ENCODE results near the gene JPH2. TPM values are rescaled to one million over a fixed set of nuclear protein-coding genes. Genes with fewer than 3 reads are reported as not detected.

Gene JPH2
- polyA plus RNA-seq, 3 donors = 0.43 to 3.0 (median 1.6) TPM

DNA sequence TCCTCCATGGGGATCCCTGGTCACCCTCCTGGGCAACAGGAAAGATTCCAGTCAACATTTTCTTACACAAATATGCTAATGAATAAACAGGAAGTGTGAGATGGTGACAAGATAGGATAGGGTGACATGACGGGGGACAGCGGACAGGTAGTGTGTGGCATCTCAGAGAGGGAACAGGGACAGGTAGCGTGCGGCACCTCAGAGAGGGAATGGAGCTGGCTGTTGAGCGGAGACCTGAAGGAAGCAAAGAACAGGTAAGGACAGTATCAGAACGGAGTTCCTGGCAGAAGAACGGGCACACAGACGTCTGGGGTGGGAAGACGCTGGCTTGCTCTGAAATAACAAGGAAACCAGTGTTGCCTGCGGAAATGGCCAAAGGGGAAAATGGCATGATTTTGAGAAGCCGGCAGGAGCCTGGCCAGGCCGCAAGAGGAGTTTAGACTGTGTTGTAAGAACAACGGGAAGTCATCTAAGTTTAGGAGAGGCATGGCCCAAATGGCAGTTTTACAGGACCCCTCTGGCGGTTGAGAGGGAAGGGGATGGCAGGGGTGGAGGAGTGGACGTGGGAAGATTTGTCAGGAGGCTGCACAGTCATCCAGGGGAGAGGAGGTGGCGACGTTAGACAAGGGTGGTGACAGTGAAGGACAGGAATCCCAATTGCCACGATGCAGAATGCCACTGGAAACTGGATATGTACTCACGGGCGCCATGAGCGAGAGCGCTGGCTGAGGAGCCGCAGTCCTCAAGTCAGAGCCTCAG lies 111.6 kb downstream of the JPH2 start:
- no peak overlapping the region for H3K27ac ChIP-seq (ENCODE audit: low read depth, low read length)
- 67 to 85% (median 83%) methylated on average over 23 of the region's 23 CpGs for WGBS, 3 donors

DNA sequence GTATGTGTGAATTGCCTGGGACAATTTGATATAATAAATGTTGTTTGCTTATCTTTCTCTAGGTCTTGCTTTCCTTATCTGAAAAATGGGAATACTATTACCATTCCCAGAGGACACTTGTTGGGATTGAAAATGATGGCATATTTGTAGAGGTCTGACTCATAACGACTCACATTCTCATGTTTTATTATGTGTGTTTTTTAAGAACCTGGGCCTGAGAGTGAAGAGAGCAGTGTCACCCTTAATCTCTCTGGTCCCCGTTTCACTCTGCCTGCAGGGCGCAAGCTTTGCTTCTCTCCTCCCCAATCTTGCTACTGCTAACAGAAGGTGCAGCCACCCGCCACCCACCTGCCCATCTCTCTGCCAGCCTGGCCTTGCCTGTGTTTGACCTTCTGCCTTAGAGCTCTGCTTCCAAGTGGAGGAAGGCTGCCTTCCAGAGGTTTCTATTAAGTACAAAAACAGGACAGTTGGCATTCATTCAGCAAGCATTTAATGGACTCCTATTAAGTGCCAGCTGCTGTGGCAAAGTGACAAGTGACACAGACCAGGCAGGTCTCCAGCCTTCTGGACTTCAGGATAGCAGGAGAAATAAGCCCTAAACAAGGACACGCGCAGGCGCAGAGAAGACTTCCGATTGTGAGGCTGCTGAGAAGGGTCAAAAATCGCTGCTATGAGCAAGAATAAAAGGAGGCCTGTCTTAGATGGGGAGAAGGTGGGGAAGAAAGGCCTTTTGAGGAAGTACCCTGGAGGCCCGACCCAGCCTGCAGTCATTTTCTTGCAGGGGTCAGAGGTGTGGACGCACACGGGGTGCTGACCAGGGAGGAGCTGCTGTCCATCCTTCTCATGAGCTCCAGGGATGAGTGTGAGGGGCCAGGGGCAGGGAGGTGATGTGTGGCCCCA lies 112.5 kb downstream of the JPH2 start:
- no peak overlapping the region for H3K27ac ChIP-seq (ENCODE audit: low read depth, low read length)
- 68 to 76% (median 73%) methylated on average over 12 of the region's 12 CpGs for WGBS, 3 donors

DNA sequence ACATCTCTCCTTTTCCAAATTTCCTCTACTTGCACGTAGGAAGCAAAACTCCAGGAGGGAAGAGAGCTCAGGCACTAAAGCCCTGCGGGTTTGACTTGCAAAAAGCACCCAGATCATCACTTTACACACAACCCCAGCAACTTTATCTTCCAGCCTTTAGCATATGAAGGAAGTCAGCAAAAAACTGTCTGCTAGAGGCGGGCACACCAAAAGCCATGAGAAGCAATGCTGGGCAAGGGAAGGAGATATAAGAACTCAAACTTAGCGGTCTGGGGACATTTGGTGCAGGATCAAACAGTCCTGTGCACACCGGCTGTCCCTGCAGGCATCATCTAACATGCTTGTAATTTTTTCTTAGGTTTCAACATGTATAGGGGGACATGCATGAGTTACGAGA lies 113.3 kb downstream of the JPH2 start:
- 65 to 79% (median 73%) methylated on average over 6 of the region's 6 CpGs for WGBS, 3 donors
- H3K27ac ChIP-seq (ENCODE audit: low read depth, low read length) = no peak overlapping the region

DNA sequence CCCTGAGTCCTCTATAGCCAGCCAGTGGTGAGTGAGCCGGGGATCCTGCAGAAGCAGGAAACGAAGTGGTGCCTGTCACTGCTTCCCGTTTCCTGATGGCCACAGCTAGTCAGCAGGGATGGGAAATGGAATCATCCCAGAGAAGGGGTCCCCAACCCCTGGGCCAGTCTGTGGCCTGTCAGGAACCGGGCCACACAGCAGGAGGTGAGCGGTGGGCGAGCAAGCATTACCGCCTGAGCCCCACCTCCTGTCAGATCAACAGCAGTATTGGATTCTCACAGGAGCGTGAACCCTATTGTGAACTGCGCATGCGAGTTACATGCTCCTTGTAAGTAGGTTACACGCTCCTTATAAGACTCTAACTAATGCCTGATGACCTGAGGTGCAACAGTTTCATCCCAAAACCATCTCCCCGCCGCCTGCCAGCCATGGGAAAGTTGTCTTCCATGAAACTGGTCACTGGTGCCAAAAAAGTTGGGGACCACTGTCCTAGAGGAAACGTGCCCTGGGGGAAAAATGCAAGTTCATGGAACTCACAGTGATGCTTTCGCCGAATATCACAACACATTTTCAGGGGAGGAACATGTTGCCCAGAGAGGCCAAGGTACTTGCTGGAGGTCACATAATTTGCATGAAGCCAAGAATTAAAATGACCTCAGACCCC lies 113.8 kb downstream of the JPH2 start:
- 50 to 59% (median 57%) methylated on average over 16 of the region's 16 CpGs for WGBS, 3 donors
- H3K27ac ChIP-seq (ENCODE audit: low read depth, low read length) = no peak overlapping the region

DNA sequence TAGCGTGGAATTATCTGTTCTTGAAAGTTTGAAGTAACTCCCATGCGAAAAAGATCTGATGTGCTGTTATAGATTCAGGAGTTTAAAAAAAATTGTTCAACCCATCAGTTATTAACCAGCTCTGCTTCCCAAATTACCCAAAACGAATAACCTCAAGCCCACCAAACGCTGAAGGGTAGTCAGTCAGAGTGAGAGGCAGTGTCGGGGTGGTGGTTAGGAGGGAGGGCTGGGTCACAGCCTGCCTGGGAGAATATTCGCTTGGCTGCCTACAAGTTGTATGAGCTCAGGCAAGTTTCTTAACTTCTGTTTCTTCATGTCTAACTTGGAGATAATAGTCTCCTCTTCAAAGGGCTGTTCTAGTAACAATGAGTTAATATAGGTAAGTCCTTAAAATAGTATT lies 114.6 kb downstream of the JPH2 start:
- 38 to 58% (median 55%) methylated on average over 6 of the region's 6 CpGs for WGBS, 3 donors
- H3K27ac ChIP-seq (ENCODE audit: low read depth, low read length) = no peak overlapping the region

DNA sequence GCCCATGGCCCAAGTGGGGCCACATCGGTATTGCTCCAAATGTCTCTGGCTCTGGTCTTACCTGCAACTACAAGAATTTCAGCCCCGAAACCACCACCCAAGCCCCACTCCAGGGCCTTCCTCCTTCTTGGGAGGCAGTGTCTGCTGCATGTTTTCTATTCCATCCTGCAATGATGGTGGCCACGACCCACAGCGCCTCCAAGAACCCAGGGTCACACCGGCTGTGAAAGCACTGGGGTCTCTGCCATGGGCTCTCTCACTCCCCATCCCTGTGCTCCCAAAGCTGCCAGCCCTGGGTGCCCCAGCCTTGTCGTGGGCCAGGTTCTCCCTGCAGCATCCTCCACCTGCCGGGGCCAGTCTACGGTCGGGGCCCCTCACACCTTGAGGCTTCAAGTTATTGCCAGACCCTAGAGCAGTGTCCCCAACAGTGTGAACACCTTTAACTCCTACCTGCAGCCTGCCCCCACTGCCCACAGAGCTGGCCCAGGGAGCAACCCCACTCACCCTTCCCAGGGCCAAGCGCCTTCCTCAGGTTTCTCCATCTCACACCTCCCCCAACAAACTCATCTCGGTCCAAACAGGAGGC lies 115.4 kb downstream of the JPH2 start:
- 79 to 91% (median 82%) methylated on average over 11 of the region's 11 CpGs for WGBS, 3 donors
- no peak overlapping the region for H3K27ac ChIP-seq (ENCODE audit: low read depth, low read length)

DNA sequence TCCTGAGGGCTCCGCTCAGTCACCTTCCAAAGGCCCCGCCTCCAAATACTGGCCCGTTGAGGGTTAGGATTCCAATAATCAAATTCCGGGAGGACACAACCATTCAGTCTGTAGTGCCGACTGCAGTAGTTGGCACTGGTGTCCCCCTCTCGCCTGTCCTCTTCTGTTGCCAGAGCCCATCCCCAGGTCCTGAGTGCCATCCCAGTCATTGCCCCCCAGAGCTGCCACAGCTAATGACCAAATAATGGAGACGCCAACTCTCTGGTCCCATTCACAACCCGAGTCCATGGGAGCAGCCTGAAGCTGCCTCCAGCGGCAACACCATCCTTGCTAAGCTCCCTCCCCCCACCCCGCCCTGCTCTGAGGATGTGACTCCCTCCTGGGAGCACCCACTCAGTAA lies 115.9 kb downstream of the JPH2 start:
- WGBS, 3 donors = 76 to 89% (median 89%) methylated on average over 10 of the region's 10 CpGs
- no peak overlapping the region for H3K27ac ChIP-seq (ENCODE audit: low read depth, low read length)

DNA sequence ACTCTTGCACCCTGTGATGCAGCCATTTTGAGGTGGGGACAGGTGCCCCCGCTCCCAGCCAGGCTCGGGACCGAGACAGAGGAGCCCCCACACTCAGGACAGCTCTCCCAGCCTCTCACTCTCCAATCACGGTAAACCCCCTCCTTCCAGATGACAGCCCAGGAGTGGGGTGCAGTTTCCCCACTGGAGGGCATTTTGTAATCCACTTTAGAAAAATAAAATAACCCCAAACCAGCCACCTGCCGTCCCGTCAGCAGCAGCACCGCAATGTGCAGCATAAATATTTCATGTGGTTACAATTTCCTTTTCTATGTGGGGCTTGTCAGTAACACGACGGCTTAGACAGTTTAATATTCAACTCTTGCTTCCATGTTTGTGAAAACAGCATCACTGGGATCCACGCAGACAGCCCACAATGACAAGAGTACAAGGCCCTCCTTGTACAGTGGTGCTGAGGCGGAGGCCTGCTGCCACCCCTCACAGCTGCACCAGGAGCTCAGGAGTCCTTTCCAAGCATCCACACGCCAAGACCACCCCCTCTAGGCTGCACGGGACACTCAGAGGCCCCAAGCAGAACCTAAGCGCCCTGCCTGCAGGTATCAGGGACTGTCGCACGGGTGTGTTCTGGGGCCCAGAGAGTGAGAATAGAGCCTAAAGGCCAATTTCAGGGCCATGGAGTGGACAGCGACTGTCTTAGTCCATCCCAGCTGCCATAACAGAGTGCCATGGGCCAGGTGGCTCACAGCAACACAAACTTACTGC lies 116.7 kb downstream of the JPH2 start:
- 57 to 64% (median 61%) methylated on average over 17 of the region's 17 CpGs for WGBS, 3 donors
- no peak overlapping the region for H3K27ac ChIP-seq (ENCODE audit: low read depth, low read length)

DNA sequence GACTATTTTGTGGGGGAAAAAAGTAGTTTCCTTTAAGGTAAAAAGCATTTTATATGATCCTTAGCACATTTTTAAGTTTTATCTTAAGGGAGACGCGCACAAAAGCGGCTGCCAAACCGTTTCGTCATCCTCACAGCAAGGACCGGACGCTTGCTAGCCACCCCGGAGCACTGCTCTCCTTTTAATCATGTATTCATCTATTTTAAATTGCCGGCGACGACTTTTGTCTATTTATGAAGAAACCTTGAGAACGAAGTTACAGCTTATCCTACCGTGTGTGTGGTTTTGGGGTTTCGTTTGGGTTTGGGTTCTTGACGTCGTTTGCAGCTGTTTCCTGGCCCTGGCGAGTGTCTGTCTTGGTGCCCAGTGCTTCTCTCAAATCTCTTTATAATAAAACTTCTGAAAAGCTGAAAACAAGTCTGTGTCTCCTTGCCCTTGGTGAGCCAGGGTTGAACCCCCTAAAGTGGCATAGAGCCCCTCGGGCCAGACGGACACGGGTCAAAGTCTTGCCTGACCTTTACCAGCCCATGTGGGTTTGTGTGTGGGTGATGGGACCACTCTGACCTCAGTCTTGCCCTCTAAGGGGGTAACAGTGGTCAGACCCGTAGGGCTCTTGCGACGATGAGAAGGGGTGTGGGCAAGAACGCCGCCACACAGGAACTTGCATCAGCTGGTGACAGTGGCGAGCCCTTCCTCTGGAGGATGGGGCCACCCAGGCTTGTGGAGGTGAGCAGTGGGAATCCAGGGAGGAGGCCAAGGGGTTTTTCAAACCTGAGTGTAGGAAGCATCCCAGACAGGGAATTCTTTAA lies 117.6 kb downstream of the JPH2 start:
- WGBS, 3 donors = 42 to 72% (median 52%) methylated on average over 26 of the region's 26 CpGs
- H3K27ac ChIP-seq (ENCODE audit: low read depth, low read length) = no peak overlapping the region

DNA sequence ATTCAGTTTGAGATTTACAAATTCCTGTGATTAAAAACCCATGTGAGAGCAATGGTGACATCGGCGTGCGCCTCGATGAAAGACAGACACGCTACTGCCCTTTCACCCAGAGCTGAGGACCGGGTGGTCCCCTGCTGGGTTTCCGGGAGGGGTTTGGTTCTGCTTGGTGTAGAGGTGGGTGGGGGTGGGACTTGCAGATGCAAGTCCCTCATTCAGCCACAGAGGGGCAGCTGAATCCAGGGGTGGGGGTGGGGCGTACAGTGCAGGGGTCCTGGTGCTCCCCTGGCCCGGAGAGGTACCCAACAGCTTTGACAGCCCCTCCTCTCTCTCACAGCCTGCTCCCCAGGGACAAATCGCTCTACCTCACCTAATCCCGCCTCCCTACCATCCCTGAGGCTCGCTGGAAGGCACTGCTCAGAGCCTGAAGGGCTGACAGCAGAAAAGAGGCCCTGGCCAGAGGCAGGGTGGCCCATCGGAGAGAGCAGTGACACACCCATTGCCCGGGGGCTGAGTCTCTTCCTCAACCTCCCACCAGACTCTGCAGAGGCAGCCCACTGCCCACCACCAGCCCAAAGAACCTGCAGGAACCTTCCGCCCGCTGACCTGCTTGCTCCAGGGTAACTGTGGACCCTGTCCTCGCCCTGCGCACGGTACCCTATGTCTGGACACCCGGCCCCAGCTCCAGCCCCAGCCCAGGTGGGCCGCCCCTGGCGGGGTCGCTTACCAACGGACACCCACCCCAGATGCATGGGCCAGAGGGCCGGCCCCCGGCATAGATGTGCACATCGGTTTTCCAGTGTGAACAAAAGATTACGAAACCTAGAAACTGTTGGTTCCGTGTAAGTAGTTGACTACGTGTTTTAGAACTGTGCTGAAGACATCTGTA lies 118.4 kb downstream of the JPH2 start:
- WGBS, 3 donors = 63 to 69% (median 69%) methylated on average over 30 of the region's 30 CpGs
- H3K27ac ChIP-seq (ENCODE audit: low read depth, low read length) = no peak overlapping the region

DNA sequence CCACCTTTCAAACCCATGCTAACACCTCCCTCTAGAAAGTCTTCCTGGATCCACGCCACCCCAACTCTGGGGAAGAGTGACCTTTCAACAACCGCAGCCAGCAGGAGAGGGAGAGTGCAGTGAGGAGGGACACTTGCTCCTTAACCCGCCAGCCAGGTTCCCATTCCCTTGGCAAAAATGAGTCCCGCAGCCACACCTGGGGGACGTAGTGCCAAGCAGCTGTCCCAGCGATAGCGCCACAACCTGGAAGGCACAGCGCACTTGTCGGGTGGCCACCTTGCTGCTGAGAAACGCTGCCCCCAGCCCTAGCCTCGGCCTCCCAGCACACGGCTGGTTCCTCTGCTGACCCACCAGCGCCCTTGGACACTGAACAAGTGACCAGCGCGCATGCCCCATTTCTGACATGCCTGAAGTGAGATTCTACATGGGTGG lies 119.3 kb downstream of the JPH2 start:
- 80 to 94% (median 94%) methylated on average over 15 of the region's 15 CpGs for WGBS, 3 donors
- H3K27ac ChIP-seq (ENCODE audit: low read depth, low read length) = no peak overlapping the region

DNA sequence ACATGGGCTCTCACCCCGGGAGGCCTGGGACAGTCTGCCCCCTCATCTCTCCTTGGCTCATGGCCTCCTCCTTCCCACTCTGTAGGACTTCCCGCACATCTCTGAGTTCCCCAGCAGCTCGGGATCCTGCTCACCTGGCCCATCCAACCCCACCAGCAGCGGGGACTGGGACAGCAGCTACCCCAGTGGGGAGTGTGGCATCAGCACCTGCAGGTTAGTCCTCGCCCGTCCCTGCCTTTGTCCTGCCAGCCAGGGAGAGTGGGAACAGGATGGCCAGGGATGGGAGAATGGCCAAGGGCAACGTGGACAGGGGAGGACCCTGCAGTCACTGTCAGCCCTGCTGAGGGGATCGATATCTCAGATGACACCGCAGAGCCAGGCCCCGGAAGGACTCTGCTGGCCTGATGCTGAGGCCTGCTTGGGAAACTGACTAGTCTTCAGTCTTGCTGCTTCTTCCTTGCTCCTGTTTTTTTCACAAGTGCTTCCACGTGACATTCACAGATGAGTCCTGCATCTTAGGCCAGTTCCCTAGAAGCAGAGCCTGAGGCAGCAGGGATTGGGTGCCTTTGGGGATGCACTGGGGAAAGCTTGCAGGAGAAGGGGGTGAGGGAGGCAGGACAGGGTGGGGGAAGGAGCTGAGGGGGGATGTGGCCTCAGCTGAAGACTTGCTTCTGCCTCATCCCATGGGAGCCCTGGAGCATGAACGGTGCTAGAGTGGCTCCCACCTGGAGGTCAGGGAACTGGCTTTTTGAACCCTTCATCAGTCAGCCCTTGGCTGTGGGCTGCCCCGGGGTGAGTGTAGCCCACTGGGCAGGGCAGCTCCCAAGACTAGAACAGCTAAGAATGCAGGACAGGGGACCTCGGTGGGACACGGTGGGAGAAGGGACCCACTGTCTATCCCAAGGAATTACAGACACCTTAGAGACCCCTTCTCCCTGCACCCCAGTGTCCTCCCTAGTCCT lies 120.1 kb downstream of the JPH2 start:
- no peak overlapping the region for H3K27ac ChIP-seq (ENCODE audit: low read depth, low read length)
- WGBS, 3 donors = 83 to 90% (median 87%) methylated on average over 15 of the region's 15 CpGs

DNA sequence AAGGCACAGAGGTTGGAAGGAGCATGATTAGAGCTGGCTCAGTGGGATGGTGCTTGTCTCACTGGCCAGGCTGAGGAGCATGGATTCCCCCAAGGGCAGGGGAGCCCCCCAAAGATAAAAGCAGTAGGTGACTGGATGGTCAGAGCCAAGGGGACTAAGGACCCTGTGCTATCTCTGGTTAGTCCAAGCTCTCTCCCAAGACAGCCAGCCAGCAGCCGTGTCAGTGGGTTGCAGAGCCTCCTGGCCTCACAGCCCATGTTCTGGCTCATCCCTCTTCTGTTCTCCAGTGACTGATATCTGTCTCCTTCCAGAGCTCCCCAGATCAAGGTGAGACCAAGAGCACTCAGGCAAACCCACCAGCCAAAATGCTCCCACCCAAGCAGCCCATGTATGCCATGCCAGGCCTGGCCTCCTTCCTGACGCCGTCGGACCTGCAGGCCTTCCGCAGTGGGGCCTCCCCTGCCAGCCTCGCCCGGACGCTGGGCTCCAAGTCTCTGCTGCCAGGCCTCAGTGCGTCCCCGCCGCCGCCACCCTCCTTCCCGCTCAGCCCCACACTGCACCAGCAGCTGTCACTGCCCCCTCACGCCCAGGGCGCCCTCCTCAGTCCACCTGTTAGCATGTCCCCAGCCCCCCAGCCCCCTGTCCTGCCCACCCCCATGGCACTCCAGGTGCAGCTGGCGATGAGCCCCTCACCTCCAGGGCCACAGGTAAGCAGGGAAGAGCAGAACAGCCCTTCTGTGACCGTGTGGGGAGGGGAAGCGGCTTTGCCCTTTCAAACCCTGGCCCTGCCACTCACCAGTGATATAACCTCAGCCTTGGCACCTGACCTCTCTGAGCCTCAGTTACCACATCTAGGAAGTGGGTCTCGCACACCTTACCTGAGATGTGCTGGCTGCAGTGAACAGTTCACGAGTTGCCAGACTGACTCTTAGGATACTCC lies 121.3 kb downstream of the JPH2 start:
- WGBS, 3 donors = 81 to 93% (median 93%) methylated on average over 17 to 20 of the region's 20 CpGs
- H3K27ac ChIP-seq (ENCODE audit: low read depth, low read length) = no peak overlapping the region
